SK-N-SH treated with all-trans-retinoic acid at 6 μM for 48 hours (cell line): Measurements from ENCODE around the gene ADGRV1.

Experiments used
- ATAC-seq: fragments of 200-7000 bp; cut with Tn5 transposase; 3 replicates; pipeline ENCODE4 v1.9.1; 2020; ENCODE audit warnings: mild to moderate bottlenecking, moderate library complexity
- BACH2 ChIP-seq: fragments of 250-450 bp; sonication (Bioruptor Pico); IDR thresholded peaks from 2 replicates; pipeline ENCODE4 v1.9.0; 2021; ENCODE audit warnings: mild to moderate bottlenecking, borderline replicate concordance
- CREB5 ChIP-seq: fragments of 250-450 bp; sonication (Bioruptor Pico); IDR thresholded peaks from 2 replicates; pipeline ENCODE4 v1.5.1; 2020; ENCODE audit warnings: low read depth, mild to moderate bottlenecking, moderate library complexity
- CSDC2 ChIP-seq: fragments of 250-450 bp; sonication (Bioruptor Pico); IDR thresholded peaks from 2 replicates; pipeline ENCODE4 v1.5.0; 2020; ENCODE audit warnings: mild to moderate bottlenecking, moderate library complexity
- CSRNP3 ChIP-seq: fragments of 250-450 bp; sonication (Bioruptor Pico); IDR thresholded peaks from 2 replicates; pipeline ENCODE4 v1.5.1; 2021; ENCODE audit warnings: mild to moderate bottlenecking, moderate library complexity
- ESRRG ChIP-seq: fragments of 250-450 bp; sonication (Bioruptor Pico); IDR thresholded peaks from 2 replicates; pipeline ENCODE4 v1.6.1; 2021; ENCODE audit warnings: mild to moderate bottlenecking
- ISL1 ChIP-seq: fragments of 250-450 bp; sonication (Bioruptor Pico); IDR thresholded peaks from 2 replicates; pipeline ENCODE4 v2.1.2; 2022; ENCODE audit warnings: mild to moderate bottlenecking, moderate library complexity
- OSR1 ChIP-seq: fragments of 250-450 bp; sonication (Bioruptor Pico); IDR thresholded peaks from 2 replicates; pipeline ENCODE4 v1.8.0; 2022; ENCODE audit warnings: moderate library complexity, mild to moderate bottlenecking, inconsistent platforms
- PATZ1 ChIP-seq: fragments of 250-450 bp; sonication (Bioruptor Pico); IDR thresholded peaks from 2 replicates; pipeline ENCODE4 v1.8.0; 2020; ENCODE audit warnings: mild to moderate bottlenecking, moderate library complexity, borderline replicate concordance
- PPARA ChIP-seq: fragments of 250-450 bp; sonication (Bioruptor Pico); IDR thresholded peaks from 2 replicates; pipeline ENCODE4 v1.5.0; 2020; ENCODE audit warnings: mild to moderate bottlenecking, borderline replicate concordance
- RARB ChIP-seq: fragments of 250-450 bp; sonication (Bioruptor Pico); IDR thresholded peaks from 2 replicates; pipeline ENCODE4 v1.8.0; 2021; ENCODE audit warnings: mild to moderate bottlenecking, moderate library complexity
- SNAI2 ChIP-seq: fragments of 250-450 bp; sonication (Bioruptor Pico); IDR thresholded peaks from 2 replicates; pipeline ENCODE4 v1.5.0; 2020; ENCODE audit warnings: mild to moderate bottlenecking, moderate library complexity
- TCF4 ChIP-seq: fragments of 250-450 bp; sonication (Bioruptor Pico); IDR thresholded peaks from 2 replicates; pipeline ENCODE4 v1.8.0; 2021; ENCODE audit warnings: mild to moderate bottlenecking, moderate library complexity, borderline replicate concordance
- TOX ChIP-seq: fragments of 250-450 bp; sonication (Bioruptor Pico); IDR thresholded peaks from 2 replicates; pipeline ENCODE4 v1.8.0; 2021; ENCODE audit warnings: mild to moderate bottlenecking, moderate library complexity, borderline replicate concordance
- ZC3H10 ChIP-seq: fragments of 250-450 bp; sonication (Bioruptor Pico); IDR thresholded peaks from 2 replicates; pipeline ENCODE4 v1.5.1; 2021; ENCODE audit warnings: mild to moderate bottlenecking, moderate library complexity
- ZFP3 ChIP-seq: fragments of 250-450 bp; sonication (Bioruptor Pico); IDR thresholded peaks from 2 replicates; pipeline ENCODE4 v1.5.0; 2020; ENCODE audit warnings: mild to moderate bottlenecking, moderate library complexity
- ZFP30 ChIP-seq: fragments of 450-650 bp; formaldehyde crosslinking; IDR thresholded peaks from 2 replicates; pipeline ENCODE4 v1.5.0; 2022; ENCODE audit warnings: mild to moderate bottlenecking, moderate library complexity
- ZNF565 ChIP-seq: fragments of 450-650 bp; formaldehyde crosslinking; conservative IDR thresholded peaks from 2 replicates; pipeline ENCODE4 v1.5.0; 2020; ENCODE audit warnings: low read depth, mild to moderate bottlenecking, moderate library complexity
- ZNF70 ChIP-seq: fragments of 450-650 bp; formaldehyde crosslinking; IDR thresholded peaks from 2 replicates; pipeline ENCODE4 v1.5.0; 2020; ENCODE audit warnings: mild to moderate bottlenecking, moderate library complexity
- TF ChIP-seq, protein P1 (sequence below): fragments of 250-450 bp; sonication (Bioruptor Pico); IDR thresholded peaks from 2 replicates; pipeline ENCODE4 v1.8.0; 2021; ENCODE audit warnings: low read depth, mild to moderate bottlenecking, moderate library complexity, borderline replicate concordance
- TF ChIP-seq, protein P2 (sequence below): fragments of 250-450 bp; sonication (Bioruptor Pico); IDR thresholded peaks from 2 replicates; pipeline ENCODE4 v1.5.0; 2020; ENCODE audit warnings: mild to moderate bottlenecking, moderate library complexity

The ADGRV1 gene

GRCh38 chr5:90934091-90934719 is 375.6 kb downstream of the ADGRV1 start:
- TF ChIP-seq SNAI2 (CRISPR knock-in tag) (no peak), ZNF565 (CRISPR knock-in tag) (no peak), ZNF70 (no peak), BACH2 (no peak), ISL1 (no peak), ZFP30 (no peak), TOX (CRISPR knock-in tag) (no peak), TCF4 (no peak), PPARA (no peak), ZC3H10 (CRISPR knock-in tag) (no peak), OSR1 (CRISPR knock-in tag) (no peak), CSRNP3 (CRISPR knock-in tag) (no peak), ZFP3 (CRISPR knock-in tag) (no peak), CSDC2 (CRISPR knock-in tag) (no peak)
- TF ChIP-seq, protein P1, sequence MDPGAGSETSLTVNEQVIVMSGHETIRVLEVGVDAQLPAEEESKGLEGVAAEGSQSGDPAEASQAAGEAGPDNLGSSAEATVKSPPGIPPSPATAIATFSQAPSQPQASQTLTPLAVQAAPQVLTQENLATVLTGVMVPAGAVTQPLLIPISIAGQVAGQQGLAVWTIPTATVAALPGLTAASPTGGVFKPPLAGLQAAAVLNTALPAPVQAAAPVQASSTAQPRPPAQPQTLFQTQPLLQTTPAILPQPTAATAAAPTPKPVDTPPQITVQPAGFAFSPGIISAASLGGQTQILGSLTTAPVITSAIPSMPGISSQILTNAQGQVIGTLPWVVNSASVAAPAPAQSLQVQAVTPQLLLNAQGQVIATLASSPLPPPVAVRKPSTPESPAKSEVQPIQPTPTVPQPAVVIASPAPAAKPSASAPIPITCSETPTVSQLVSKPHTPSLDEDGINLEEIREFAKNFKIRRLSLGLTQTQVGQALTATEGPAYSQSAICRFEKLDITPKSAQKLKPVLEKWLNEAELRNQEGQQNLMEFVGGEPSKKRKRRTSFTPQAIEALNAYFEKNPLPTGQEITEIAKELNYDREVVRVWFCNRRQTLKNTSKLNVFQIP (CRISPR knock-in tag), result no peak
- TF ChIP-seq, protein P2, sequence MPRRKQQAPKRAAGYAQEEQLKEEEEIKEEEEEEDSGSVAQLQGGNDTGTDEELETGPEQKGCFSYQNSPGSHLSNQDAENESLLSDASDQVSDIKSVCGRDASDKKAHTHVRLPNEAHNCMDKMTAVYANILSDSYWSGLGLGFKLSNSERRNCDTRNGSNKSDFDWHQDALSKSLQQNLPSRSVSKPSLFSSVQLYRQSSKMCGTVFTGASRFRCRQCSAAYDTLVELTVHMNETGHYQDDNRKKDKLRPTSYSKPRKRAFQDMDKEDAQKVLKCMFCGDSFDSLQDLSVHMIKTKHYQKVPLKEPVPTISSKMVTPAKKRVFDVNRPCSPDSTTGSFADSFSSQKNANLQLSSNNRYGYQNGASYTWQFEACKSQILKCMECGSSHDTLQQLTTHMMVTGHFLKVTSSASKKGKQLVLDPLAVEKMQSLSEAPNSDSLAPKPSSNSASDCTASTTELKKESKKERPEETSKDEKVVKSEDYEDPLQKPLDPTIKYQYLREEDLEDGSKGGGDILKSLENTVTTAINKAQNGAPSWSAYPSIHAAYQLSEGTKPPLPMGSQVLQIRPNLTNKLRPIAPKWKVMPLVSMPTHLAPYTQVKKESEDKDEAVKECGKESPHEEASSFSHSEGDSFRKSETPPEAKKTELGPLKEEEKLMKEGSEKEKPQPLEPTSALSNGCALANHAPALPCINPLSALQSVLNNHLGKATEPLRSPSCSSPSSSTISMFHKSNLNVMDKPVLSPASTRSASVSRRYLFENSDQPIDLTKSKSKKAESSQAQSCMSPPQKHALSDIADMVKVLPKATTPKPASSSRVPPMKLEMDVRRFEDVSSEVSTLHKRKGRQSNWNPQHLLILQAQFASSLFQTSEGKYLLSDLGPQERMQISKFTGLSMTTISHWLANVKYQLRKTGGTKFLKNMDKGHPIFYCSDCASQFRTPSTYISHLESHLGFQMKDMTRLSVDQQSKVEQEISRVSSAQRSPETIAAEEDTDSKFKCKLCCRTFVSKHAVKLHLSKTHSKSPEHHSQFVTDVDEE (CRISPR knock-in tag), result no peak
- TF ChIP-seq, all 23 proteins: peak for 0
- ATAC-seq, result no peak

- no peak for ATAC-seq
- TF ChIP-seq SNAI2 (CRISPR knock-in tag), result no peak
- TF ChIP-seq, protein P2 (CRISPR knock-in tag), result no peak
- no peak for TF ChIP-seq PATZ1
- TF ChIP-seq TOX (CRISPR knock-in tag), result no peak
- TF ChIP-seq CREB5 (CRISPR knock-in tag), result no peak
- TF ChIP-seq, all 23 proteins: peak for 0
Measured at GRCh38 chr5:90934738-90935137, 376.1 kb downstream of the ADGRV1 start.

GRCh38 chr5:90939211-90939610 is 380.6 kb downstream of the ADGRV1 start:
- no peak for TF ChIP-seq PPARA
- no peak for TF ChIP-seq ZNF70
- TF ChIP-seq ZFP3 (CRISPR knock-in tag), result no peak
- TF ChIP-seq SNAI2 (CRISPR knock-in tag), result no peak
- no peak for TF ChIP-seq ESRRG (CRISPR knock-in tag)
- TF ChIP-seq RARB (CRISPR knock-in tag), result no peak
- TF ChIP-seq, protein P2 (CRISPR knock-in tag), result no peak

More at GRCh38 chr5:90939211-90939610, 380.6 kb downstream of the ADGRV1 start:
- ATAC-seq, result no peak
